Suppressor macrophage treated with lipopolysaccharide for 1 hour (primary cell): ENCODE results near the gene FAM237B.

Source experiments
- DNase-seq, 3 donors: peaks; one replicate each; pipeline ENCODE4 v3.0.0-alpha.2; 2020 to 2022

The FAM237B gene

DNA sequence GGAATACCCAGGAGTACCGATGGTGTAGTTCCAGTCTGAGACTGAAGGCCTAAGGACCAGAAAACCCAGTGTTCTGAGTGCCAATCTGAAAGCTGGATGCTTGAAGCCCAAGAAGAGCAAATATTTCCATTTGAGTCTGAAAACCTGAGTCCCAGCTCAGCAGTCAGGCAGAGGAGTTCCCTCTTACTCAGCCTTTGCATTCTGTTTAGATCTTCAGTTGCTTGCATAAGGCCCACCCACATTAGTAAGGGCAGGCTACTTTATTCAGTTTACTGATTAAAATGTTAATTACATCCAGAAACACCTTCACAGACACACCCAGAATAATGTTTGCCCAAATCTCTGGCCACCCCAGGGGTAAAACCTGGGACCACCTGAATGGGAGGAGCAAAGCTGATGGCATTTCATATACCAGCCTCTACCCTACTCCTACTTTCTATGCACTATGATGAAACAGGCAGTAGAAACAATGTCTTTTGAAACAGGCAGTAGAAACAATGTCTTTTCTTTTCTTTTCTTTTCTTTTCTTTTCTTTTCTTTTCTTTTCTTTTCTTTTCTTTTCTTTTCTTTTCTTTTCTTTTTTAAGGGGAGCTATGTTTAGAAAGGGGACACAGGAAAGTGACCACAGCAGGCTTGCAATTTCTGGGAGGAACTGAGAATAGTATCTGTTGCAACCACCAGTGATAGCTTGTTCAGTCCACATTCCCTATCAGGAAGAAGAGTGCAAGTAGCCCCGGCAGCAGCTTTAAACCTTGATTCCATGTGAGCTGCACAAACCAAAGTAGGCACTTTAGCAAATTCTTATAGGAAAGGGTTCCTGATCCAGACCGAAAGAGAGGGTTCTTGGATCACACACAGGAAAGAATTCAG is 30.6 kb downstream of the FAM237B start:
- peak; percentile 22 to 32 (median 29) for DNase-seq

DNA sequence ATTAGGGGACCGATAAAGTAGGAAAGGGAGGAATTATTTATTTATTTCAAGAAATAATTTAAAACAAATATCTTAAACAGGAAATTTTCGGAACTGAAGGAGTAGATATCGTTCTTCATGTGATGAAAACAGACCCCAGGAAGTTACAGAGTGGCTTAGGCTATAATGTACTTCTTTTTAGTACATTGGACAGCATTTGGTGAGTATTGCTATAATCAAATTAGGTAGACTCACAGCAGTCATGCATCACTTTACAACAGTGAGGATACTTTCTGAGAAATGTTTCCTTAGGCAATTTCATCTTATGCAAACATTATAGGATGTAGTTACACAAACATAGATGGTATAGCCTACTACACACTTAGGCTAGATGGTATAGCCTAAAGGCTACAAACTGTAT is 33.0 kb downstream of the FAM237B start:
- DNase-seq = no peak

DNA sequence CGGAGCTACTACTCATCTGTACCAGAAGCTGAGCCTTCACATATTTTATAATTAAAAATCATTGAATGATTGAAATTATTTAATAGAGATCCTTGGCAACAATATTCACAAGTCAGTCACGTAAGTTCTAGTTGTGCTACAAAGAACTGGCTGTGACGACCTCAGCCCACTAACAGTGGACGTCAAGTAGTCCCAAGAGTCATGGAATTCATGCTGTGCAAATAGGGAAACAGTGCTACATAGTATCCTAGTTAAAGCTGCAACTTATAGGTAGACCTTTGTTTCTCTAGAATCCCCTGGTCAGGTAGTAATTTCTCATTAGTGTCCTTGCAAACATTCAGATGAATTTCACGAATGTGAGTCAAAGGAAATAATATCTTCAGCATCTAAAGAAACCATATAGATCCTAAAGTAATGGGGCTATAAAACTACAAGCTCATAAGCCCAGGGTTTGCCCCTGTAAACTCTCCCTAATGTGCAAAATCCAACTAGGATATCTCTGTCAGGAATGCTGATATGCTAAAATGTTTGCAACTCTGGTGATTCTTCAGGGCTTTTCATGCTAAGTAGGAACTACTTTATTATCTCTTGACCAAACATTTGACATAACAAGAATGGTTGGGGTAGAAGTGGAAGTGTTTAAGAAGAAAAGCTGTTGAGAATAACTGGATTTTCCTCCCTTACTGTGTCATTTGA is 44.9 kb downstream of the FAM237B start:
- no peak for DNase-seq

DNA sequence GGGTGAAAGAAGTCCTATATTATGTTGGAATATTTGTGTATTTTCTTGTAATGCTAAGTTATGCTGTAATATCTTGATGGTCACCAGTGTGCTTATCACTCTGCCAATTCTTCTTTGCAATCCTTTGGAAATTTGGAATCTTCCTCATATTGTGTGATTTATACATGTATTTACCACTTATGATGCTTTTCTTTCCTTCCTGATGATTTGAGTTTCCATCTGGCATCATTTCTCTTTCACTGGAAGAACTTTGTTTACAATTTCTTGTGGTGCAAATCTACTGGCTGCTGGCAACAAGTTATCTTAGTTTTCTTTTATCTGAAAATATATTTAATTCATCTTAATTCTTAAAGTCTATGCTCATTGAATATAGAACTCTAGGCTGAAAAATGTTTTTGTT is 46.9 kb downstream of the FAM237B start:
- DNase-seq = no peak

DNA sequence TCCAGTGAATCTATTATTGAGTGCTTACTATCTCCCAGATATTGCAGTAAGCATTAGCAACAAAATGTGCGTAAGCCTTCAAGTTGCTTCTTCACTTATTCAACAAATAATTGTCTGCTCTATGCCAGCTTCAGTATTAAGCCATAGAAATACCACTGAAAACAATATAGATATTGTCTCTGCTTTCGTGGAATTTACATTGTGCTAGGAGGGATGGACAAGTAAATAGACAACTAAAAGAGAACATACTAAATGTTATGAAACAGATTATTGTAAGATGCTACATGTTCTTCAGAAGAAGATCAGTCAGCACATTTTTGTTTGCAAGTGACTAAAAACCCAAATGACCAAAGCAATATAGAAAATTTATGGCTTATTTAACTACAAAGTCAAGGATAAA is 48.9 kb downstream of the FAM237B start:
- no peak for DNase-seq

DNA sequence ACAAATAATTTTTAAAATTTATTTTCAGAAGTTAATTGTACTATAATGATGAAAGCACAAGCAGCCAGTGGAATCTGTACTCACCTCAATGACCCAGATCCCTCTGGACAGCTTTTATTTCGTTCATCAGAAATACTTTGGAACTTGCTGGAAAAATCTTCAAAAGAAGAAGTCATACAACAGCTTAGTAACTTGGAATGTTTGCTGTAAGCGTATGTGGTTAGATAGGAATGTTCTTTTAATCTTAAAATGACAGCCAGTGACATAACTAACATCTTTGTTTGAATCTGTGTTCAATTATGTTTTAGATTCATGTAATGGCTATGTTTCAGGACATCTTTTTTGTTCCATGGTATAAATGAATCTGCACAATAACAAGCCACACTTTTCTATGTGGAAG is 49.4 kb downstream of the FAM237B start:
- no peak for DNase-seq

DNA sequence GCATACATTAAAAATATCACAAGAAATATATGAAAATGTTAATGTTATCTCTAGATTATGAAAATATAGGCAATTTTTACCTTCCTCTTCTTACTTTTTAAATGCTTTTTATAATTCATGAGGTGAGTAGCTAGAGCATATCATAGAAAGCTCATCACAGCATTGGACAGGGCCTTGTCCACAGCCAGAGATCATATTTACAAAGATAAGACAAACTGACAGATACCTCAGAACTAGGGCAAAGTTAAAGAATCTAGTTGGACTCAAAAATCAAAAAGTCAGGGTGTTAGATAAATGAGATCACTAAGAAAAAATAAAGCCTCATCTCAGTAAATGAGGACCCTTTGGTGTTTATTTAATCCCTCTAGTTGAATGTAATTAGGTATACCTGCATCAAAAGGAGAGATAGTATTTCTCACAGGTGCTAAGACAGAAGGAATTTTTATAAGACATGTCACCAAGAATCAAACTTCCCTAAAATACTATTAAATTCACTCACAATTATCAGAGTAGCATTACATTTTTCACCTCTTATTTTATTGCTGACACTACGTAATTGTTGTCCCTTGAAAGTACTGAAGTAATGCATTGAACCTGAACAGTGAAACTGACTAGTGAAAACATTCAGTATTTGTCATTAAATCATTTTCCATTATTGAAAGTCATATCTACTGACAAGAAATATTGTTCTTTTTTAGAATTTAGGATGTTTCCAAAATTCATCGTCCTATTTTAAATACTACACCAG is 50.5 kb downstream of the FAM237B start:
- no peak for DNase-seq

DNA sequence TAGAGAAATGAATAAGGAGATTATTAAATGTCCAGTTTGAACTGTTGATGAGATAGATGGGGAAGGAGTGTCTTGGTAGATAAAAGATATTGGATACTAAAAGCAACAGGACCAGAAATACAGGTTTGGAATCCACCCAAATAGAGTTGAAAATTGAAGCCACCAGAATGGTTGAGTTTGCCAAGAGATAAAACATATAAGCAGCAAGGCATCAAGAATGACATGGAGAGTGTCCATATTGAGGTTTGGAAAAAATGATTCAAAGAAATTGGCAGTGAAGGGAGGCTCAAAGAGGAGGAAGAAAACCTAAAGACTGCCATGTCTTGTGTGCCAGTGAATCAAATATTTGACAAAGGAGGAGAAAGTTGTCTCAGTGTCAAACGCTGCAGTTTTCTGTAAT is 51.9 kb downstream of the FAM237B start:
- DNase-seq = no peak

DNA sequence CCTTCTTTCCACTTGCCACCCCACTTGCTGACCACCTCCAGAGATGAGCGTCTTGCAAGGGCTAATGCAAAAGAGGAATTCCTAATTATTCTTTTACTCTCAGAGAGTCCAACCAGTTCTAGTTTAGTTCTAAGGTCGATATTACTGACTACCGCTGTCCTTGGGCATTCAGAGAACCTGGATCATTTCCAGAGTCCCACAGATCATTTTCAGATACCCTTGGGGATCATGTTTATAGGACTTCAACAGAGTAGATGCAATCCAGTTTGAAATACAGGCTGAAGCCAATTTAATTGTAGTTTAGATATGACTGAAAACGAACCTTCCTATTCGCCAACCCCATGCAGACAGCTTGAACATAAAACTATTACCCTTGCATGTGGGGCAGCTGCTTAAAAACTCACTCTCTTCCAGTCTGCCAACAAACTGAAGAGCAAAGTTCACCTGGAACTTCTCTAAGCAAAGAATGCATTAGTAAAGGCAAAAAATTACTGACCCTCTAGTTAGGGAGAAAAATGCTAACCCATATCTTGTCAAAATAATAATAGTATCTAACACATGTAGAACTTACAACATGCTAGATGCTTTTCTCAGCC is 53.7 kb downstream of the FAM237B start:
- DNase-seq = no peak

DNA sequence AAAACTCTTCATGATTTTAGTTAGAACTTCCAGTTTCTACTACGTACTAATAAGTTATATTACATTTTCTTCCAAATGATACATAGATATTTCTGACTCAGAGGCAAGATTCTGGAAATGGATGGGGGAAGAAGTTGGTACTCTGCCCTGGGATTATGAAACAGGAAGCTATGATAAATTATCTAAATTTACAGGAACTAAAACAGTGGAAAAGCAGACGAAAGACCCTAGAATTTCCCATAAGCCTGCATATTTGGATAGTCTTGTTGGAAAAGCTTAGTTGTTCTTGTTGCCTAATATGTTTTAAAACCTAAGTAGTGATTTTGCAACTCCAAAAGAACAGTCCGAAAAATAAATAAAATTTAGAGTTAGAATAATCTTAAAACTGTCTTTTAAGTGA is 54.3 kb downstream of the FAM237B start:
- DNase-seq = peak; percentile 48 to 80 (median 62)
